AG09319 (cell line): Measurements from ENCODE around the gene FBXO2.

Source experiments
- DNase-seq: peaks from one replicate; pipeline ENCODE4 v3.0.0-alpha.2; 2010; ENCODE audit warnings: low read depth; ENCODE audit errors: extremely low read depth
- CTCF ChIP-seq: IDR thresholded peaks from 2 replicates; pipeline ENCODE4 v1.5.1; 2011; ENCODE audit warnings: low read depth, mild to moderate bottlenecking, inconsistent platforms, low read length, moderate library complexity

FBXO2 gene

GRCh38 chr1:11654137-11654938, at the start of gene FBXO2, which contains the start of gene FBXO44:
FBXO2 (minus strand) TSS chr1:11654429; CDS start chr1:11654340, 89 bp downstream.
FBXO44 (plus strand) TSS chr1:11654877; CDS start chr1:11655836, 959 bp downstream.
- no peak for DNase-seq
- TF ChIP-seq CTCF, result no peak

- no peak for TF ChIP-seq CTCF
- no peak for DNase-seq
Measured at GRCh38 chr1:11703357-11704193, 49.3 kb upstream of the FBXO2 start.

- no peak for TF ChIP-seq CTCF
- DNase-seq, result no peak
Measured at GRCh38 chr1:11701981-11702803, 48.0 kb upstream of the FBXO2 start.

- DNase-seq, result no peak
- no peak for TF ChIP-seq CTCF
Measured at GRCh38 chr1:11701551-11701961, 47.3 kb upstream of the FBXO2 start.

GRCh38 chr1:11700601-11701467, 46.6 kb upstream of the FBXO2 start:
- no peak for TF ChIP-seq CTCF
- DNase-seq, result no peak

- TF ChIP-seq CTCF, result no peak
- no peak for DNase-seq
Measured at GRCh38 chr1:11697893-11698210, 43.6 kb upstream of the FBXO2 start.
